Vagina (tissue), 2 donors: ENCODE results near the gene CDH13.

Source experiments
- POLR2A ChIP-seq, 2 donors: fragments of 450-650 bp; IDR thresholded peaks; one replicate each; pipeline ENCODE4 v1.6.1; 2017; ENCODE audit warnings: antibody characterized with exemption in 2 of 2, mild to moderate bottlenecking in 2 of 2, moderate library complexity in 2 of 2
- TF ChIP-seq, protein P1 (sequence below), 3 experiments: fragments of 450-650 bp in 2 of 3; fragments of 200-600 bp in 1 of 3; sonication (generic) in 1 of 3; IDR thresholded peaks; one replicate each; pipeline ENCODE4 v1.5.1; 2017 to 2019; ENCODE audit warnings: antibody characterized with exemption in 3 of 3, mild to moderate bottlenecking in 2 of 3, moderate library complexity in 2 of 3

DNA sequence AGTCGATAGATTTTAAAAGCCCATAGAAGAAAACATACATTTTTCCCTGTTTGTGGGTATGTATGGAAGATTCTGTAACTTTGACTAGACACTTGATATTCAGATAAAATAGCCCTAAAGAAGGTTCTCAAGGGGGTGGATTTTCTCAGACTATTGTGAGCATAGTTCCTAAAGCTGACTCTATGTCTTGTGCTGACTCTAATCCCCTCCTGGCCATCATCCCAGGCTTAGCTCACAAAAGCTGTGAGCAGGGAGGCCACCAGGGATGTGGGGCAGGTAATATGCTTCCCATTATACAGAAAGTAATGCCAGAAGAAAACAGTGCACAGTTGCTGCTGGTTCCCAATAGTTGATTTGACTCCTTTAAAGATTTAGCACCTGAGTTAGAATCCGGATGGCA, 32.0 kb downstream of the CDH13 start:
- TF ChIP-seq, protein P1, sequence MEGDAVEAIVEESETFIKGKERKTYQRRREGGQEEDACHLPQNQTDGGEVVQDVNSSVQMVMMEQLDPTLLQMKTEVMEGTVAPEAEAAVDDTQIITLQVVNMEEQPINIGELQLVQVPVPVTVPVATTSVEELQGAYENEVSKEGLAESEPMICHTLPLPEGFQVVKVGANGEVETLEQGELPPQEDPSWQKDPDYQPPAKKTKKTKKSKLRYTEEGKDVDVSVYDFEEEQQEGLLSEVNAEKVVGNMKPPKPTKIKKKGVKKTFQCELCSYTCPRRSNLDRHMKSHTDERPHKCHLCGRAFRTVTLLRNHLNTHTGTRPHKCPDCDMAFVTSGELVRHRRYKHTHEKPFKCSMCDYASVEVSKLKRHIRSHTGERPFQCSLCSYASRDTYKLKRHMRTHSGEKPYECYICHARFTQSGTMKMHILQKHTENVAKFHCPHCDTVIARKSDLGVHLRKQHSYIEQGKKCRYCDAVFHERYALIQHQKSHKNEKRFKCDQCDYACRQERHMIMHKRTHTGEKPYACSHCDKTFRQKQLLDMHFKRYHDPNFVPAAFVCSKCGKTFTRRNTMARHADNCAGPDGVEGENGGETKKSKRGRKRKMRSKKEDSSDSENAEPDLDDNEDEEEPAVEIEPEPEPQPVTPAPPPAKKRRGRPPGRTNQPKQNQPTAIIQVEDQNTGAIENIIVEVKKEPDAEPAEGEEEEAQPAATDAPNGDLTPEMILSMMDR (IDR thresholded peaks at IDR 0.05) = no peak
- no peak for TF ChIP-seq POLR2A (IDR thresholded peaks at IDR 0.05)
